IMR-90 (cell line): ENCODE data around the gene DDX41. TPM values are rescaled to one million over a fixed set of nuclear protein-coding genes. Genes with fewer than 3 reads are reported as not detected.

Experiments
- ATAC-seq: fragments of 200-7000 bp; cut with Tn5 transposase; 2 replicates; pipeline ENCODE4 v1.9.1; 2020; ENCODE audit warnings: low read depth, mild to moderate bottlenecking, moderate library complexity
- BruUV-seq: library from RNA; stranded (reverse); fragments of 400-500 nt; replicated peaks from 2 replicates; lab custom pipeline; 2021; lab: Mats Ljungman, UMichigan
- CTCF ChIA-PET: fragments of 300-600 bp; formaldehyde crosslinking; extraction: SDS; loops from one replicate; lab custom pipeline; 2021; ENCODE audit warnings: antibody characterized with exemption; lab: Yijun Ruan, JAX
- POLR2A ChIA-PET: fragments of 300-600 bp; sonication (Branson Sonifier 250); formaldehyde crosslinking; loops from one replicate; lab custom pipeline; 2022; ENCODE audit warnings: antibody characterized with exemption; ENCODE audit not compliant: unreplicated experiment; lab: Charles Lee
- DNase-seq: peaks from one replicate; pipeline ENCODE4 v3.0.0; 2013
- H2AFZ ChIP-seq: replicated peaks from 2 replicates; pipeline ENCODE3; 2013; ENCODE audit warnings: low read length, mild to moderate bottlenecking; ENCODE audit not compliant: poor library complexity
- H2AK5ac ChIP-seq: 2 replicates; pipeline ENCODE4 v1.6.1; 2013; ENCODE audit warnings: low read depth, low read length, inconsistent platforms
- H2AK9ac ChIP-seq: replicated peaks from 2 replicates; pipeline ENCODE3; 2013; ENCODE audit warnings: mild to moderate bottlenecking, low read depth, low read length, moderate library complexity; ENCODE audit not compliant: poor library complexity
- H2BK120ac ChIP-seq: 2 replicates; pipeline ENCODE4 v1.6.1; 2013; ENCODE audit warnings: low read depth, low read length, inconsistent platforms
- H2BK15ac ChIP-seq: 3 replicates; pipeline ENCODE4 v1.6.1; 2013; ENCODE audit warnings: low read depth, low read length, inconsistent platforms
- H2BK20ac ChIP-seq: 2 replicates; pipeline ENCODE4 v1.6.1; 2013; ENCODE audit warnings: low read depth, mild to moderate bottlenecking, inconsistent platforms, low read length, moderate library complexity
- H2BK5ac ChIP-seq: 2 replicates; pipeline ENCODE4 v1.6.1; 2013; ENCODE audit warnings: mild to moderate bottlenecking, low read depth, low read length, inconsistent platforms; ENCODE audit not compliant: poor library complexity, severe bottlenecking
- H3K14ac ChIP-seq: replicated peaks from 2 replicates; pipeline ENCODE4 v1.6.1; 2013; ENCODE audit warnings: low read depth, low read length, inconsistent platforms
- H3K18ac ChIP-seq: 2 replicates; pipeline ENCODE4 v1.6.1; 2013; ENCODE audit warnings: low read depth, low read length, control low read depth
- H3K23ac ChIP-seq: 2 replicates; pipeline ENCODE4 v1.6.1; 2013; ENCODE audit warnings: low read depth, low read length, inconsistent platforms
- H3K27ac ChIP-seq: 2 replicates; pipeline ENCODE4 v1.5.1; 2013; ENCODE audit warnings: mild to moderate bottlenecking, control low read depth, low read length; ENCODE audit not compliant: insufficient read depth
- H3K27me3 ChIP-seq: 2 replicates; pipeline ENCODE4 v1.6.1; 2013; ENCODE audit warnings: low read length; ENCODE audit not compliant: control insufficient read depth, insufficient read depth
- H3K36me3 ChIP-seq: 2 replicates; pipeline ENCODE4 v1.6.1; 2013; ENCODE audit warnings: low read length, mixed read lengths; ENCODE audit not compliant: control insufficient read depth, insufficient read depth
- H3K4ac ChIP-seq: 2 replicates; pipeline ENCODE4 v1.6.1; 2013; ENCODE audit warnings: low read depth, low read length, inconsistent platforms
- H3K4me1 ChIP-seq: 2 replicates; pipeline ENCODE4 v1.6.1; 2013; ENCODE audit warnings: low read length, mixed read lengths; ENCODE audit not compliant: control insufficient read depth, insufficient read depth
- H3K4me2 ChIP-seq: 2 replicates; pipeline ENCODE4 v1.6.1; 2013; ENCODE audit warnings: low read depth, mild to moderate bottlenecking, control low read depth, low read length, moderate library complexity
- H3K4me3 ChIP-seq: 2 replicates; pipeline ENCODE4 v1.5.1; 2013; ENCODE audit warnings: low read depth, mild to moderate bottlenecking, control low read depth, low read length, moderate library complexity; ENCODE audit not compliant: insufficient read depth
- H3K56ac ChIP-seq: 2 replicates; pipeline ENCODE4 v1.6.1; 2013; ENCODE audit warnings: low read length, inconsistent platforms; ENCODE audit not compliant: insufficient read depth; ENCODE audit errors: extremely low read depth
- H3K79me1 ChIP-seq, 2 experiments: 2 replicates each; pipeline ENCODE4 v1.6.1; 2013; ENCODE audit warnings: low read length in 2 of 2, inconsistent platforms in 1 of 2, low read depth in 1 of 2
- H3K9ac ChIP-seq: 2 replicates; pipeline ENCODE4 v1.6.1; 2013; ENCODE audit warnings: low read depth, low read length, control low read depth
- H3K9me1 ChIP-seq: 2 replicates; pipeline ENCODE4 v1.6.1; 2013; ENCODE audit warnings: low read length, inconsistent platforms; ENCODE audit not compliant: insufficient read depth
- H3K9me3 ChIP-seq: 2 replicates; pipeline ENCODE4 v1.6.1; 2013; ENCODE audit warnings: low read length; ENCODE audit not compliant: control insufficient read depth, insufficient read depth
- H4K20me1 ChIP-seq: 2 replicates; pipeline ENCODE4 v1.6.1; 2013; ENCODE audit warnings: low read length, inconsistent platforms; ENCODE audit not compliant: insufficient read depth
- H4K5ac ChIP-seq: 2 replicates; pipeline ENCODE4 v1.6.1; 2013; ENCODE audit warnings: mild to moderate bottlenecking, low read depth, low read length, control low read depth
- H4K8ac ChIP-seq, 2 experiments: 2 replicates each; pipeline ENCODE4 v1.6.1; 2013; ENCODE audit warnings: low read depth in 2 of 2, low read length in 2 of 2, control low read depth in 1 of 2, inconsistent platforms in 1 of 2
- H4K91ac ChIP-seq: 2 replicates; pipeline ENCODE4 v1.6.1; 2013; ENCODE audit warnings: low read depth, low read length, inconsistent platforms; ENCODE audit not compliant: insufficient read depth
- BHLHE40 ChIP-seq: fragments of 150-350 bp; IDR thresholded peaks from 2 replicates; pipeline ENCODE4 v1.6.1; 2016; ENCODE audit warnings: mild to moderate bottlenecking, low read depth, low read length
- CEBPB ChIP-seq: IDR thresholded peaks from 2 replicates; pipeline ENCODE4 v1.6.1; 2012; ENCODE audit warnings: low read depth, low read length, improper control_type of control experiment
- CTCF ChIP-seq: conservative IDR thresholded peaks from 2 replicates; pipeline ENCODE4 v1.5.1; 2012; ENCODE audit warnings: mild to moderate bottlenecking, low read depth, low read length, improper control_type of control experiment
- MAFK ChIP-seq: IDR thresholded peaks from 2 replicates; pipeline ENCODE4 v1.6.1; 2012; ENCODE audit warnings: low read depth, low read length, improper control_type of control experiment
- MXI1 ChIP-seq: IDR thresholded peaks from 2 replicates; pipeline ENCODE4 v1.6.1; 2012; ENCODE audit warnings: low read depth, mild to moderate bottlenecking, low read length, moderate library complexity, borderline replicate concordance
- NFE2L2 ChIP-seq: fragments of 150-350 bp; IDR thresholded peaks from 2 replicates; pipeline ENCODE4 v1.6.1; 2016; ENCODE audit warnings: low read depth, mild to moderate bottlenecking, low read length
- RCOR1 ChIP-seq: IDR thresholded peaks from 2 replicates; pipeline ENCODE4 v1.6.1; 2012; ENCODE audit warnings: mild to moderate bottlenecking, low read length, improper control_type of control experiment; ENCODE audit not compliant: insufficient replicate concordance
- RFX5 ChIP-seq: IDR thresholded peaks from 2 replicates; pipeline ENCODE4 v1.8.0; 2012; ENCODE audit warnings: low read depth, mild to moderate bottlenecking, low read length, moderate library complexity
- WGBS, 2 experiments: methylation state at CpG; one replicate each; pipeline versions ENCODE4 v1.1.5 to v1.1.7; 2013; ENCODE audit warnings: missing lambda C conversion rate in 2 of 2; ENCODE audit not compliant: insufficient read length in 1 of 2; ENCODE audit errors: extremely low coverage in 2 of 2; 5-methylcytosine and 5-hydroxymethylcytosine counted together
- dilution Hi-C: fragments of 300-500 bp; cut with HindIII; formaldehyde crosslinking; loops from one replicate; pipeline ENCODE4 v1.14.3; 2018; ENCODE audit warnings: low sequenced_read_pairs; ENCODE audit not compliant: unreplicated experiment
- in situ Hi-C: fragments of 300-500 bp; cut with MboI; formaldehyde crosslinking; loops from 3 replicates; pipeline ENCODE4 v1.14.3; 2019; ENCODE audit warnings: low sequenced_read_pairs, inconsistent platforms, mixed read lengths
- intact Hi-C: fragments of 100-400 bp; cut with micrococcal nuclease; formaldehyde crosslinking; loops from 2 replicates; pipeline ENCODE4 v1.10.0; 2022
- polyA plus RNA-seq, 3 experiments: library from polyadenylated mRNA; depleted of rRNA; stranded (reverse); fragments of >200 nt; gene quantifications; 2 replicates each; pipeline ENCODE4 v1.2.3, GENCODE V29; 2012; ENCODE audit warnings: low replicate concordance in 1 of 3
- total RNA-seq: library from RNA; depleted of rRNA; stranded (reverse); fragments of >200 nt; gene quantifications from 2 replicates; pipeline ENCODE4 v1.2.3, GENCODE V29; 2012

The DDX41 gene
- total and polyA plus RNA-seq, 2 of the 4 experiments (the other 2 are of a cell fraction) = 130 to 170 TPM

GRCh38 chr5:177509381-177509951, 7.3 kb downstream of the DDX41 start, which contains the start of gene DOK3:
Gene DOK3 (minus strand): TSS chr5:177509826. CDS start chr5:177509540, 286 bp downstream.
- Histone ChIP-seq H3K79me1 (peaks cover 7 to 8% of the 10 kb centered on the region in 2 experiments; a peak in 3 of 4 replicates), H3K4me1 (no peaks in the 10 kb centered on the region), H2BK20ac (no peak within 1 kb of the TSS), H3K14ac (no peak within 1 kb of the TSS), H3K4me2 (no peak within 1 kb of the TSS), H2BK5ac (no peak within 1 kb of the TSS), H3K18ac (no peak within 1 kb of the TSS), H4K20me1 (no peaks in the 10 kb centered on the region; the same call in 1 of the 2 replicates), H3K4me3 (no peak within 1 kb of the TSS), H2AK9ac (no peak within 1 kb of the TSS), H3K9me3 (no peaks in the 10 kb centered on the region), H2AK5ac (no peak within 1 kb of the TSS), H4K5ac (no peak within 1 kb of the TSS), H3K9me1 (no peaks in the 10 kb centered on the region), H2BK120ac (no peak within 1 kb of the TSS), H3K4ac (no peak within 1 kb of the TSS), H2BK15ac (no peak within 1 kb of the TSS), H4K91ac (no peak within 1 kb of the TSS), H3K56ac (no peak within 1 kb of the TSS; the same call in 1 of the 2 replicates), H3K23ac (no peak within 1 kb of the TSS), H3K27me3 (no peaks in the 10 kb centered on the region), H3K9ac (no peak within 1 kb of the TSS), H4K8ac (no peak within 1 kb of the TSS), H2AFZ (peak within 1 kb of the TSS; percentile 23), H3K27ac (no peak within 1 kb of the TSS), H3K36me3 (peaks cover 45% of the 10 kb centered on the region)
- in situ Hi-C loops = no loop called here
- no peak for ATAC-seq
- POLR2A ChIA-PET = interaction anchor here (0.5 kb wide), 1 partner anchor 36 kb away, joined by 3 read pairs; no protein-coding TSS in a partner anchor
- no TSS peak for BruUV-seq
- CTCF ChIA-PET = no interaction called here
- intact Hi-C loops = no loop called here
- DNase-seq = no peak
- 64% methylated on average over 11 of the region's 20 CpGs; no CpG with 5 or more reads in 1 of the 2 experiments for WGBS, 2 experiments
- dilution Hi-C loops = no loop called here
- TF ChIP-seq BHLHE40 (no peak), NFE2L2 (no peak), MXI1 (no peak), RFX5 (no peak), CEBPB (no peak), CTCF (no peak), MAFK (no peak), RCOR1 (no peak)
